Thyroid gland (tissue), 4 donors: Measurements from ENCODE around the gene AZIN2. TPM values are rescaled to one million over a fixed set of nuclear protein-coding genes. Genes with fewer than 3 reads are reported as not detected.

Experiments
- DNase-seq, 2 donors: peaks; one replicate each; pipeline ENCODE4 v3.0.0-alpha.2; 2019
- H3K27ac ChIP-seq, 3 donors: fragments of 200-600 bp; sonication (generic); 1 replicate in 2 of 3; 2 replicates in 1 of 3; pipeline ENCODE4 v1.5.1; 2016 to 2019; ENCODE audit warnings: mild to moderate bottlenecking in 1 of 3, moderate library complexity in 1 of 3
- H3K27me3 ChIP-seq: fragments of 200-600 bp; sonication (generic); one replicate; pipeline ENCODE4 v1.5.1; 2019
- H3K36me3 ChIP-seq, 2 donors: fragments of 200-600 bp; sonication (generic); one replicate each; pipeline ENCODE4 v1.5.1; 2016 to 2019
- H3K4me1 ChIP-seq, 2 donors: fragments of 200-600 bp; sonication (generic); one replicate each; pipeline ENCODE4 v1.5.1; 2017 to 2019
- H3K4me3 ChIP-seq, 3 donors: fragments of 200-600 bp; sonication (generic); replicated peaks in 1 of 3; 1 replicate in 2 of 3; 2 replicates in 1 of 3; pipeline ENCODE4 v1.5.1; 2016; ENCODE audit warnings: mild to moderate bottlenecking in 1 of 3
- H3K9me3 ChIP-seq: fragments of 200-600 bp; sonication (generic); one replicate; pipeline ENCODE4 v1.5.1; 2017
- CTCF ChIP-seq, 6 experiments: fragments of 200-600 bp in 3 of 6; fragments of 450-650 bp in 3 of 6; sonication (generic) in 3 of 6; IDR thresholded peaks; one replicate each; pipeline ENCODE4 v1.5.1; 2016 to 2019; ENCODE audit warnings: antibody characterized with exemption in 6 of 6, mild to moderate bottlenecking in 2 of 6, inconsistent platforms in 1 of 6, moderate library complexity in 1 of 6
- POLR2A ChIP-seq, 2 donors: fragments of 450-650 bp; IDR thresholded peaks; one replicate each; pipeline ENCODE4 v1.6.1; 2017; ENCODE audit warnings: antibody characterized with exemption in 2 of 2, mild to moderate bottlenecking in 2 of 2, moderate library complexity in 1 of 2
- WGBS, 2 donors: methylation state at CpG; one replicate each; pipeline ENCODE4 v1.1.5; 2017; 5-methylcytosine and 5-hydroxymethylcytosine counted together
- intact Hi-C: fragments of 100-400 bp; cut with DNase I; formaldehyde crosslinking; loops from one replicate; pipeline ENCODE4 v1.15.1; 2023
- total RNA-seq, 4 donors: library from RNA; depleted of rRNA; stranded (reverse); fragments of >200 nt; gene quantifications; one replicate each; pipeline ENCODE4 v1.2.3, GENCODE V29; 2016

Gene AZIN2
- total RNA-seq, 4 donors from 2014 or later: 4.9 to 13.6 (median 5.3) TPM

- Histone ChIP-seq H3K27ac (no peak overlapping the region), H3K9me3 (no peaks in the 10 kb centered on the region), H3K4me1 (no peaks in the 10 kb centered on the region), H3K4me3 (no peak overlapping the region), H3K36me3 (no peaks in the 10 kb centered on the region), H3K27me3 (no peaks in the 10 kb centered on the region)
- TF ChIP-seq CTCF (IDR thresholded peaks at IDR 0.05) (no peak), POLR2A (IDR thresholded peaks at IDR 0.05) (no peak)
- intact Hi-C loops: no loop called here
- WGBS, 2 donors: 73 to 79% methylated on average over 11 of the region's 11 CpGs
- no peak for DNase-seq
These were observed 88.5 kb downstream of the AZIN2 start for GRCh38 chr1:33169290-33170055.

Other genes starting within 250 kb of the AZIN2 start
- 1 to 10 TPM in 3 of 4 donors, under 1 TPM in 1; 0.27 to 4.0 (median 1.5) TPM for gene FNDC5, start 210.2 kb upstream of the AZIN2 start, total RNA-seq
- gene HPCA, start 194.7 kb upstream of the AZIN2 start, total RNA-seq: not detected
- 100 to 1,000 TPM in 2 of 4 donors, 10 to 100 TPM in 2; 32.6 to 158 (median 101) TPM for gene TMEM54, start 179.8 kb upstream of the AZIN2 start, total RNA-seq
- 10 to 100 TPM; 13.6 to 24.6 (median 22.4) TPM for gene RNF19B, start 116.3 kb upstream of the AZIN2 start, total RNA-seq
- 100 to 1,000 TPM; 214 to 308 (median 256) TPM for gene AK2, start 44.3 kb upstream of the AZIN2 start, total RNA-seq
- 1 to 10 TPM; 6.0 to 9.9 (median 6.9) TPM for gene TRIM62, start 100.9 kb downstream of the AZIN2 start, total RNA-seq
- 10 to 100 TPM; 20.7 to 44.1 (median 26.7) TPM for gene ZNF362, start 175.3 kb downstream of the AZIN2 start, total RNA-seq
- gene A3GALT2, start 239.9 kb downstream of the AZIN2 start, total RNA-seq: under 1 TPM in 1 of 4 donors, not detected in 3; 0.89 TPM